Natural killer cell (primary cell): ENCODE measurements around the gene HDGFL2. TPM values are rescaled to one million over a fixed set of nuclear protein-coding genes. Genes with fewer than 3 reads are reported as not detected.

Experiments
- ATAC-seq, 3 donors: fragments of 150-1000 bp in 2 of 3; fragments of 200-7000 bp in 1 of 3; cut with Tn5 transposase; 1 replicate in 1 of 3; 2 replicates in 2 of 3; pipeline ENCODE4 v1.10.0; 2021; ENCODE audit warnings: mild to moderate bottlenecking in 2 of 3, moderate library complexity in 2 of 3
- DNase-seq, 2 donors: peaks; one replicate each; pipeline versions ENCODE4 v3.0.0 to v3.0.0-alpha.2; 2013 to 2021; ENCODE audit warnings: mixed read lengths in 1 of 2
- H3K27ac ChIP-seq: one replicate; pipeline ENCODE4 v1.5.1; 2013; ENCODE audit warnings: mild to moderate bottlenecking, low read length
- H3K27me3 ChIP-seq: one replicate; pipeline ENCODE4 v1.6.1; 2013; ENCODE audit warnings: low read length; ENCODE audit not compliant: control insufficient read depth, insufficient read depth
- H3K36me3 ChIP-seq: one replicate; pipeline ENCODE4 v1.6.1; 2013; ENCODE audit warnings: low read length; ENCODE audit not compliant: control insufficient read depth, insufficient read depth
- H3K4me1 ChIP-seq: one replicate; pipeline ENCODE4 v1.6.1; 2013; ENCODE audit warnings: low read length; ENCODE audit not compliant: control insufficient read depth, insufficient read depth
- H3K4me3 ChIP-seq: one replicate; pipeline ENCODE4 v1.5.1; 2013; ENCODE audit warnings: low read length
- H3K9me3 ChIP-seq: one replicate; pipeline ENCODE4 v1.6.1; 2013; ENCODE audit warnings: low read length; ENCODE audit not compliant: control insufficient read depth, insufficient read depth
- H3K27ac Mint-ChIP-seq, 2 donors: one replicate each; pipeline ENCODE4 v1.8.0; 2022; ENCODE audit warnings: mild to moderate bottlenecking in 2 of 2, mixed read lengths in 2 of 2, moderate library complexity in 1 of 2
- H3K27me3 Mint-ChIP-seq, 2 donors: one replicate each; pipeline ENCODE4 v1.8.0; 2022; ENCODE audit warnings: low read depth in 2 of 2, mixed read lengths in 2 of 2
- H3K36me3 Mint-ChIP-seq: one replicate; pipeline ENCODE4 v1.8.0; 2022; ENCODE audit warnings: mixed read lengths
- H3K4me1 Mint-ChIP-seq, 2 donors: one replicate each; pipeline ENCODE4 v1.8.0; 2022; ENCODE audit warnings: mixed read lengths in 2 of 2
- H3K4me3 Mint-ChIP-seq: one replicate; pipeline ENCODE4 v1.8.0; 2022; ENCODE audit warnings: mild to moderate bottlenecking, moderate library complexity, mixed read lengths
- H3K9me3 Mint-ChIP-seq, 2 donors: one replicate each; pipeline ENCODE4 v1.8.0; 2022; ENCODE audit warnings: mixed read lengths in 2 of 2
- WGBS: methylation state at CpG from one replicate; pipeline ENCODE4 v1.1.7; 2013; ENCODE audit warnings: missing lambda C conversion rate; ENCODE audit not compliant: insufficient coverage; 5-methylcytosine and 5-hydroxymethylcytosine counted together
- intact Hi-C: fragments of 100-400 bp; cut with micrococcal nuclease; formaldehyde crosslinking; loops from one replicate; pipeline ENCODE4 v1.14.2; 2022
- total RNA-seq, 4 donors: library from RNA; stranded (reverse); fragments of 120-200 nt in 1 of 4; gene quantifications; one replicate each; pipeline versions ENCODE4 v1.2.3 to v1.2.4, GENCODE V29; 2013 to 2022
- TF ChIP-seq, protein P1 (sequence below): fragments of 200-600 bp; IDR thresholded peaks from one replicate; pipeline ENCODE4 v1.8.0; 2022; ENCODE audit warnings: antibody characterized with exemption

The HDGFL2 gene
- total RNA-seq, 3 donors from 2014 or later (not counting 1 experiment from before 2014, with no cell fraction given), result 28.7 to 43.6 (median 29.8) TPM

GRCh38 chr19:4501691-4502090, 29.6 kb downstream of the HDGFL2 start:
- WGBS, result 96% methylated on average over 25 of the region's 25 CpGs
- H3K36me3 ChIP-seq, result peaks cover 16% of the 10 kb centered on the region
- no peaks in the 10 kb centered on the region for H3K9me3 ChIP-seq
- TF ChIP-seq, protein P1, sequence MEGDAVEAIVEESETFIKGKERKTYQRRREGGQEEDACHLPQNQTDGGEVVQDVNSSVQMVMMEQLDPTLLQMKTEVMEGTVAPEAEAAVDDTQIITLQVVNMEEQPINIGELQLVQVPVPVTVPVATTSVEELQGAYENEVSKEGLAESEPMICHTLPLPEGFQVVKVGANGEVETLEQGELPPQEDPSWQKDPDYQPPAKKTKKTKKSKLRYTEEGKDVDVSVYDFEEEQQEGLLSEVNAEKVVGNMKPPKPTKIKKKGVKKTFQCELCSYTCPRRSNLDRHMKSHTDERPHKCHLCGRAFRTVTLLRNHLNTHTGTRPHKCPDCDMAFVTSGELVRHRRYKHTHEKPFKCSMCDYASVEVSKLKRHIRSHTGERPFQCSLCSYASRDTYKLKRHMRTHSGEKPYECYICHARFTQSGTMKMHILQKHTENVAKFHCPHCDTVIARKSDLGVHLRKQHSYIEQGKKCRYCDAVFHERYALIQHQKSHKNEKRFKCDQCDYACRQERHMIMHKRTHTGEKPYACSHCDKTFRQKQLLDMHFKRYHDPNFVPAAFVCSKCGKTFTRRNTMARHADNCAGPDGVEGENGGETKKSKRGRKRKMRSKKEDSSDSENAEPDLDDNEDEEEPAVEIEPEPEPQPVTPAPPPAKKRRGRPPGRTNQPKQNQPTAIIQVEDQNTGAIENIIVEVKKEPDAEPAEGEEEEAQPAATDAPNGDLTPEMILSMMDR, result no peak
- Mint-ChIP-seq H3K27ac (no peak overlapping the region), H3K36me3 (no peaks in the 10 kb centered on the region), H3K4me1 (peaks cover 4 to 12% of the 10 kb centered on the region in 2 donors), H3K4me3 (no peak overlapping the region), H3K9me3 (no peaks in the 10 kb centered on the region), H3K27me3 (no peaks in the 10 kb centered on the region)
- H3K4me3 ChIP-seq, result no peak overlapping the region
- no peaks in the 10 kb centered on the region for H3K4me1 ChIP-seq
- no peak for DNase-seq
- no peak overlapping the region for H3K27ac ChIP-seq
- intact Hi-C loops, result no loop called here
- ATAC-seq, result no peak
- no peaks in the 10 kb centered on the region for H3K27me3 ChIP-seq

GRCh38 chr19:4502282-4503131, 30.4 kb downstream of the HDGFL2 start:
- Mint-ChIP-seq H3K27ac (no peak overlapping the region), H3K36me3 (no peaks in the 10 kb centered on the region), H3K4me3 (no peak overlapping the region), H3K9me3 (no peaks in the 10 kb centered on the region), H3K27me3 (no peaks in the 10 kb centered on the region), H3K4me1 (peaks cover 6 to 12% of the 10 kb centered on the region in 2 donors)
- H3K27ac ChIP-seq, result no peak overlapping the region
- TF ChIP-seq, protein P1, result no peak
- no peak for ATAC-seq
- no peak for DNase-seq
- peaks cover 15% of the 10 kb centered on the region for H3K36me3 ChIP-seq
- intact Hi-C loops, result no loop called here
- H3K4me1 ChIP-seq, result no peaks in the 10 kb centered on the region
- H3K4me3 ChIP-seq, result no peak overlapping the region
- 94% methylated on average over 37 of the region's 37 CpGs for WGBS
- H3K9me3 ChIP-seq, result no peaks in the 10 kb centered on the region
- no peaks in the 10 kb centered on the region for H3K27me3 ChIP-seq

- Histone ChIP-seq H3K36me3 (peaks cover 7% of the 10 kb centered on the region), H3K4me1 (no peaks in the 10 kb centered on the region), H3K4me3 (no peak overlapping the region), H3K27me3 (no peaks in the 10 kb centered on the region), H3K27ac (no peak overlapping the region), H3K9me3 (no peaks in the 10 kb centered on the region)
- TF ChIP-seq, protein P1, result no peak
- WGBS, result 93% methylated on average over 24 of the region's 25 CpGs
- H3K4me1 Mint-ChIP-seq, result peaks cover 6 to 12% of the 10 kb centered on the region in 2 donors
- no peak overlapping the region for H3K27ac Mint-ChIP-seq
- DNase-seq (no peak), ATAC-seq (no peak)
- H3K4me3 Mint-ChIP-seq, result no peak overlapping the region
- H3K27me3 Mint-ChIP-seq, result no peaks in the 10 kb centered on the region
- no peaks in the 10 kb centered on the region for H3K9me3 Mint-ChIP-seq
- no peaks in the 10 kb centered on the region for H3K36me3 Mint-ChIP-seq
- intact Hi-C loops, result no loop called here
These were observed 31.2 kb downstream of the HDGFL2 start for GRCh38 chr19:4503132-4503824.
